CD14-positive monocyte (primary cell): Measurements from ENCODE around the gene SASH1. TPM values are rescaled to one million over a fixed set of nuclear protein-coding genes. Genes with fewer than 3 reads are reported as not detected.

Source experiments
- DNase-seq, 3 donors: peaks; one replicate each; pipeline ENCODE4 v3.0.0-alpha.2; 2011 to 2022
- H2AFZ ChIP-seq: 2 replicates; pipeline ENCODE4 v1.6.0; 2012; ENCODE audit warnings: mild to moderate bottlenecking, low read depth, low read length, inconsistent platforms; ENCODE audit not compliant: insufficient read depth, poor library complexity, severe bottlenecking
- H3K27ac ChIP-seq, 2 donors: 1 replicate in 1 of 2; 2 replicates in 1 of 2; pipeline ENCODE4 v1.5.1; 2012 to 2013; ENCODE audit warnings: low read length in 2 of 2, control low read depth in 1 of 2, inconsistent platforms in 1 of 2, low read depth in 1 of 2, mild to moderate bottlenecking in 1 of 2
- H3K27me3 ChIP-seq, 2 donors: one replicate each; pipeline versions ENCODE4 v1.6.0 to v1.6.1; 2011 to 2013; ENCODE audit warnings: low read length in 2 of 2; ENCODE audit not compliant: control insufficient read depth in 2 of 2, insufficient read depth in 2 of 2
- H3K36me3 ChIP-seq, 2 donors: replicated peaks in 1 of 2; 1 replicate in 1 of 2; 2 replicates in 1 of 2; pipeline versions ENCODE4 v1.5.1 to v1.6.1; 2012 to 2013; ENCODE audit warnings: low read length in 2 of 2, control low read depth in 1 of 2, inconsistent platforms in 1 of 2, mild to moderate bottlenecking in 1 of 2; ENCODE audit not compliant: insufficient read depth in 2 of 2, control insufficient read depth in 1 of 2
- H3K4me1 ChIP-seq, 2 donors: 1 replicate in 1 of 2; 2 replicates in 1 of 2; pipeline versions ENCODE4 v1.5.1 to v1.6.1; 2012 to 2013; ENCODE audit warnings: low read length in 2 of 2, control low read depth in 1 of 2, inconsistent platforms in 1 of 2, mild to moderate bottlenecking in 1 of 2, moderate library complexity in 1 of 2; ENCODE audit not compliant: insufficient read depth in 2 of 2, control insufficient read depth in 1 of 2
- H3K4me2 ChIP-seq: replicated peaks from 2 replicates; pipeline ENCODE3; 2012; ENCODE audit warnings: low read length, moderate library complexity, mild to moderate bottlenecking; ENCODE audit not compliant: poor library complexity, severe bottlenecking; ENCODE audit errors: extremely low read depth
- H3K4me3 ChIP-seq, 3 experiments: fragments of 200-600 bp in 1 of 3; sonication (generic) in 1 of 3; replicated peaks in 1 of 3; 1 replicate in 2 of 3; 2 replicates in 1 of 3; pipeline ENCODE4 v1.5.1; 2011 to 2013; ENCODE audit warnings: low read length in 3 of 3, mild to moderate bottlenecking in 3 of 3, control low read depth in 2 of 3, low read depth in 2 of 3, inconsistent platforms in 1 of 3, moderate library complexity in 1 of 3
- H3K79me2 ChIP-seq: 2 replicates; pipeline ENCODE4 v1.6.0; 2012; ENCODE audit warnings: mild to moderate bottlenecking, control low read depth, inconsistent platforms, low read length, moderate library complexity; ENCODE audit not compliant: insufficient read depth
- H3K9ac ChIP-seq: 2 replicates; pipeline ENCODE4 v1.6.0; 2017; ENCODE audit warnings: low read length, mild to moderate bottlenecking; ENCODE audit not compliant: insufficient read depth, poor library complexity, severe bottlenecking
- H3K9me3 ChIP-seq, 2 donors: replicated peaks in 1 of 2; 1 replicate in 1 of 2; 2 replicates in 1 of 2; pipeline versions ENCODE4 v1.5.1 to v1.6.1; 2012 to 2013; ENCODE audit warnings: low read length in 2 of 2, control low read depth in 1 of 2; ENCODE audit not compliant: control insufficient read depth in 1 of 2, insufficient read depth in 1 of 2
- H4K20me1 ChIP-seq: 2 replicates; pipeline ENCODE4 v1.6.0; 2012; ENCODE audit warnings: mild to moderate bottlenecking, low read length, control low read depth, moderate library complexity; ENCODE audit not compliant: insufficient read depth
- H3K27ac Mint-ChIP-seq, 7 donors: one replicate each; pipeline ENCODE4 v1.8.0; 2020; ENCODE audit warnings: mild to moderate bottlenecking in 7 of 7, mixed read lengths in 7 of 7, moderate library complexity in 6 of 7, inconsistent platforms in 2 of 7
- H3K27me3 Mint-ChIP-seq, 3 donors: one replicate each; pipeline ENCODE4 v1.8.0; 2021 to 2022; ENCODE audit warnings: low read depth in 3 of 3, mild to moderate bottlenecking in 3 of 3, mixed read lengths in 3 of 3, moderate library complexity in 3 of 3, inconsistent platforms in 1 of 3
- H3K36me3 Mint-ChIP-seq, 2 donors: one replicate each; pipeline ENCODE4 v1.8.0; 2020; ENCODE audit warnings: mixed read lengths in 2 of 2, inconsistent platforms in 1 of 2, mild to moderate bottlenecking in 1 of 2
- H3K4me1 Mint-ChIP-seq: one replicate; pipeline ENCODE4 v1.8.0; 2020; ENCODE audit warnings: mild to moderate bottlenecking, mixed read lengths
- H3K4me3 Mint-ChIP-seq, 2 donors: one replicate each; pipeline ENCODE4 v1.8.0; 2020; ENCODE audit warnings: mild to moderate bottlenecking in 2 of 2, mixed read lengths in 2 of 2, moderate library complexity in 1 of 2
- H3K9me3 Mint-ChIP-seq, 7 donors: one replicate each; pipeline ENCODE4 v1.8.0; 2020 to 2022; ENCODE audit warnings: mixed read lengths in 7 of 7, mild to moderate bottlenecking in 6 of 7, moderate library complexity in 6 of 7, inconsistent platforms in 2 of 7
- WGBS: methylation state at CpG from one replicate; pipeline ENCODE4 v1.1.5; 2013; ENCODE audit warnings: missing lambda C conversion rate; ENCODE audit not compliant: insufficient coverage; 5-methylcytosine and 5-hydroxymethylcytosine counted together
- intact Hi-C, 2 donors: fragments of 100-400 bp; cut with micrococcal nuclease; formaldehyde crosslinking; loops; one replicate each; pipeline versions ENCODE4 v1.15.0 to v1.15.1; 2023
- polyA plus RNA-seq, 3 donors: library from polyadenylated mRNA; depleted of rRNA in 1 of 3; unstranded in 2 of 3; stranded (reverse) in 1 of 3; fragments of 300-500 nt in 2 of 3; fragments of >200 nt in 1 of 3; fragmentation: Illumina TruSeq in 2 of 3; gene quantifications; 1 replicate in 2 of 3; 2 replicates in 1 of 3; pipeline ENCODE4 v1.2.3, GENCODE V29; 2012 to 2021
- TF ChIP-seq, protein P1 (sequence below): fragments of 200-600 bp; IDR thresholded peaks from one replicate; pipeline ENCODE4 v1.8.0; 2022; ENCODE audit warnings: antibody characterized with exemption, mild to moderate bottlenecking

The SASH1 gene
- polyA plus RNA-seq, 3 donors, result 0.90 to 5.1 (median 4.7) TPM

- intact Hi-C loops, result loop anchor here in 1 of 2 donors (10.0 kb wide), 1 partner anchor 179 kb away; the partner anchor contains the start of gene UST
- no peaks in the 10 kb centered on the region for H3K27me3 ChIP-seq
- peak overlapping the region; percentile 15 for H3K4me2 ChIP-seq
- H3K9me3 ChIP-seq, result no peaks in the 10 kb centered on the region
- TF ChIP-seq, protein P1, sequence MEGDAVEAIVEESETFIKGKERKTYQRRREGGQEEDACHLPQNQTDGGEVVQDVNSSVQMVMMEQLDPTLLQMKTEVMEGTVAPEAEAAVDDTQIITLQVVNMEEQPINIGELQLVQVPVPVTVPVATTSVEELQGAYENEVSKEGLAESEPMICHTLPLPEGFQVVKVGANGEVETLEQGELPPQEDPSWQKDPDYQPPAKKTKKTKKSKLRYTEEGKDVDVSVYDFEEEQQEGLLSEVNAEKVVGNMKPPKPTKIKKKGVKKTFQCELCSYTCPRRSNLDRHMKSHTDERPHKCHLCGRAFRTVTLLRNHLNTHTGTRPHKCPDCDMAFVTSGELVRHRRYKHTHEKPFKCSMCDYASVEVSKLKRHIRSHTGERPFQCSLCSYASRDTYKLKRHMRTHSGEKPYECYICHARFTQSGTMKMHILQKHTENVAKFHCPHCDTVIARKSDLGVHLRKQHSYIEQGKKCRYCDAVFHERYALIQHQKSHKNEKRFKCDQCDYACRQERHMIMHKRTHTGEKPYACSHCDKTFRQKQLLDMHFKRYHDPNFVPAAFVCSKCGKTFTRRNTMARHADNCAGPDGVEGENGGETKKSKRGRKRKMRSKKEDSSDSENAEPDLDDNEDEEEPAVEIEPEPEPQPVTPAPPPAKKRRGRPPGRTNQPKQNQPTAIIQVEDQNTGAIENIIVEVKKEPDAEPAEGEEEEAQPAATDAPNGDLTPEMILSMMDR, result no peak
- H3K36me3 ChIP-seq, result no peaks in the 10 kb centered on the region
- H3K4me3 Mint-ChIP-seq, result peak overlapping the region in 1 of 2 donors; percentile 48
- H3K27ac Mint-ChIP-seq, result peak overlapping the region; percentile 12 to 96 (median 68)
- DNase-seq, result peak; percentile 40 to 89 (median 81)
- WGBS, result 100% methylated on average over 2 of the region's 12 CpGs
- peak overlapping the region; percentile 20 for H2AFZ ChIP-seq
- peak overlapping the region in 1 of 3 experiments; percentile 28 for H3K4me3 ChIP-seq
- peaks cover 26% of the 10 kb centered on the region for H3K4me1 Mint-ChIP-seq
- H3K9ac ChIP-seq, result no peak overlapping the region
- H3K9me3 Mint-ChIP-seq, result peaks cover 0 to 3% (median 0%) of the 10 kb centered on the region in 7 donors
- H3K27me3 Mint-ChIP-seq, result peaks cover 13 to 22% (median 15%) of the 10 kb centered on the region in 3 donors
- H3K4me1 ChIP-seq, result peaks cover 19 to 24% of the 10 kb centered on the region in 2 donors
- no peaks in the 10 kb centered on the region for H4K20me1 ChIP-seq
- no peaks in the 10 kb centered on the region for H3K79me2 ChIP-seq
- H3K27ac ChIP-seq, result peak overlapping the region; percentile 39 to 79
- H3K36me3 Mint-ChIP-seq, result no peaks in the 10 kb centered on the region
Observed at GRCh38 chr6:148565930-148566663, 223.5 kb downstream of the SASH1 start.

- Histone ChIP-seq H3K27me3 (no peaks in the 10 kb centered on the region), H2AFZ (peak overlapping the region; percentile 20), H4K20me1 (no peaks in the 10 kb centered on the region), H3K9ac (no peak overlapping the region), H3K4me2 (peak overlapping the region; percentile 15), H3K27ac (peak overlapping the region in 1 of 2 donors; percentile 79), H3K79me2 (no peaks in the 10 kb centered on the region), H3K36me3 (no peaks in the 10 kb centered on the region), H3K4me1 (peaks cover 19 to 24% of the 10 kb centered on the region in 2 donors), H3K9me3 (no peaks in the 10 kb centered on the region), H3K4me3 (no peak overlapping the region)
- peaks cover 26% of the 10 kb centered on the region for H3K4me1 Mint-ChIP-seq
- peaks cover 9 to 22% (median 15%) of the 10 kb centered on the region in 3 donors for H3K27me3 Mint-ChIP-seq
- no peaks in the 10 kb centered on the region for H3K36me3 Mint-ChIP-seq
- intact Hi-C loops, result loop anchor here in 1 of 2 donors (10.0 kb wide), 1 partner anchor 178 kb away; the partner anchor contains the start of gene UST
- H3K9me3 Mint-ChIP-seq, result peaks cover 0 to 3% (median 0%) of the 10 kb centered on the region in 7 donors
- no peak for DNase-seq
- TF ChIP-seq, protein P1, result no peak
- WGBS, result 66% methylated on average over 3 of the region's 3 CpGs
- H3K4me3 Mint-ChIP-seq, result no peak overlapping the region
- peak overlapping the region; percentile 12 to 96 (median 68) for H3K27ac Mint-ChIP-seq
Observed at GRCh38 chr6:148566664-148567350, 224.2 kb downstream of the SASH1 start.
